ENCODE data around the gene ARHGAP4. TPM values are rescaled to one million over a fixed set of nuclear protein-coding genes. Genes with fewer than 3 reads are reported as not detected.

The ARHGAP4 gene
- total and polyA plus RNA-seq, 2 of the 4 experiments (the other 2 are of a cell fraction), result 0.18 to 0.72 TPM

DNA sequence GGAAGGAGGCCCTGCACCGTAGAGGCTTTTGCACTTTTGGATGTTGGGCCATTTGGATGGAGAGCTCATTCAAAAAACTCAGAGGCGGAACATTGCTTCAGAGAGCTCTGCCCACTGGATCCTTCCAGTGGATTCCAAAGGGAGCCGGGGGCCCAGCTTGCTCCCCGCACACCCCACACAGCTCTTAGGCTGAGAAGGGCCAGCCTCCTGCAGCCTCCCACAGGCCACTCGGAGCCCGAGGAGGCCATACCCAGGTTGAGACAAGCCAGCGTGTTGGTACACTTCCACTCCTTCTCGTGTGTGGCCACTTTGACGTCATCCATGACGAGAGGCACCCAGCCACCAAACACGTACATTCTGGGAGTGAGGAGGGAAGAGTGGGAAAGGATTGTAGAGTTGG is 35.2 kb upstream of the ARHGAP4 start:
- CTCF ChIA-PET, result no interaction called here
- POLR2A ChIA-PET (ENCODE audit: unreplicated experiment), result no interaction called here
- in situ Hi-C loops (cut with MboI; ENCODE audit: low sequenced_read_pairs), result loop anchor here (10.0 kb wide), 1 partner anchor 196 kb away; the partner anchor contains the start of gene PLXNB3

More for the DNA sequence above, 35.2 kb upstream of the ARHGAP4 start:
- H3K27ac ChIP-seq (ENCODE audit: insufficient read depth, low read length), result no peak overlapping the region
- no peak overlapping the region for H2BK15ac ChIP-seq (ENCODE audit: low read depth, low read length)
- BruUV-seq (replicated peaks), result no TSS peak
- H3K56ac ChIP-seq (ENCODE audit: extremely low read depth, insufficient read depth, low read length), result no peak overlapping the region
- no peak overlapping the region for H3K4me2 ChIP-seq (ENCODE audit: low read depth, low read length)
- no peak overlapping the region for H4K91ac ChIP-seq (ENCODE audit: insufficient read depth, low read depth, low read length)
- no CpG with 5 or more reads among the region's 11 CpGs for WGBS, 2 experiments (ENCODE audit: extremely low coverage in 2 of 2, insufficient read length in 1 of 2)
- DNase-seq (no peak), ATAC-seq (ENCODE audit: low read depth) (no peak)
- H2BK5ac ChIP-seq (ENCODE audit: low read depth, low read length, poor library complexity, severe bottlenecking), result no peak overlapping the region
- no peak overlapping the region for H2BK120ac ChIP-seq (ENCODE audit: low read depth, low read length)
- H2BK20ac ChIP-seq (ENCODE audit: low read depth, low read length), result no peak overlapping the region
- no peak overlapping the region for H3K4ac ChIP-seq (ENCODE audit: low read depth, low read length)
- H2AK9ac ChIP-seq (replicated peaks; ENCODE audit: low read depth, low read length, poor library complexity), result no peak overlapping the region
- H3K4me3 ChIP-seq (ENCODE audit: insufficient read depth, low read depth, low read length), result no peak overlapping the region
- H3K79me1 ChIP-seq (ENCODE audit: low read depth in 1 of 2, low read length in 2 of 2), result peaks cover 5 to 9% of the 10 kb centered on the region in 2 experiments
- H3K4me1 ChIP-seq (ENCODE audit: control insufficient read depth, insufficient read depth, low read length), result peaks cover 2% of the 10 kb centered on the region; the same call in 1 of the 2 replicates
- H3K14ac ChIP-seq (replicated peaks; ENCODE audit: low read depth, low read length), result no peak overlapping the region
- dilution Hi-C loops (cut with HindIII; ENCODE audit: low sequenced_read_pairs, unreplicated experiment), result no loop called here
- no peaks in the 10 kb centered on the region for H3K27me3 ChIP-seq (ENCODE audit: control insufficient read depth, insufficient read depth, low read length)
- H4K8ac ChIP-seq (ENCODE audit: low read depth in 2 of 2, low read length in 2 of 2), result no peak overlapping the region
- TF ChIP-seq, protein P1, sequence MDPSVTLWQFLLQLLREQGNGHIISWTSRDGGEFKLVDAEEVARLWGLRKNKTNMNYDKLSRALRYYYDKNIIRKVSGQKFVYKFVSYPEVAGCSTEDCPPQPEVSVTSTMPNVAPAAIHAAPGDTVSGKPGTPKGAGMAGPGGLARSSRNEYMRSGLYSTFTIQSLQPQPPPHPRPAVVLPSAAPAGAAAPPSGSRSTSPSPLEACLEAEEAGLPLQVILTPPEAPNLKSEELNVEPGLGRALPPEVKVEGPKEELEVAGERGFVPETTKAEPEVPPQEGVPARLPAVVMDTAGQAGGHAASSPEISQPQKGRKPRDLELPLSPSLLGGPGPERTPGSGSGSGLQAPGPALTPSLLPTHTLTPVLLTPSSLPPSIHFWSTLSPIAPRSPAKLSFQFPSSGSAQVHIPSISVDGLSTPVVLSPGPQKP (IDR thresholded peaks at IDR 0.05; ENCODE audit: borderline replicate concordance, low read depth, low read length), result no peak
- TF ChIP-seq RFX5 (IDR thresholded peaks at IDR 0.05; ENCODE audit: low read depth, low read length), result no peak
- no peak for TF ChIP-seq CHD1 (IDR thresholded peaks at IDR 0.05; ENCODE audit: low read depth, low read length)
- TF ChIP-seq, protein P2, sequence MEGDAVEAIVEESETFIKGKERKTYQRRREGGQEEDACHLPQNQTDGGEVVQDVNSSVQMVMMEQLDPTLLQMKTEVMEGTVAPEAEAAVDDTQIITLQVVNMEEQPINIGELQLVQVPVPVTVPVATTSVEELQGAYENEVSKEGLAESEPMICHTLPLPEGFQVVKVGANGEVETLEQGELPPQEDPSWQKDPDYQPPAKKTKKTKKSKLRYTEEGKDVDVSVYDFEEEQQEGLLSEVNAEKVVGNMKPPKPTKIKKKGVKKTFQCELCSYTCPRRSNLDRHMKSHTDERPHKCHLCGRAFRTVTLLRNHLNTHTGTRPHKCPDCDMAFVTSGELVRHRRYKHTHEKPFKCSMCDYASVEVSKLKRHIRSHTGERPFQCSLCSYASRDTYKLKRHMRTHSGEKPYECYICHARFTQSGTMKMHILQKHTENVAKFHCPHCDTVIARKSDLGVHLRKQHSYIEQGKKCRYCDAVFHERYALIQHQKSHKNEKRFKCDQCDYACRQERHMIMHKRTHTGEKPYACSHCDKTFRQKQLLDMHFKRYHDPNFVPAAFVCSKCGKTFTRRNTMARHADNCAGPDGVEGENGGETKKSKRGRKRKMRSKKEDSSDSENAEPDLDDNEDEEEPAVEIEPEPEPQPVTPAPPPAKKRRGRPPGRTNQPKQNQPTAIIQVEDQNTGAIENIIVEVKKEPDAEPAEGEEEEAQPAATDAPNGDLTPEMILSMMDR (conservative IDR thresholded peaks at IDR 0.05; ENCODE audit: low read depth, low read length), result no peak
- no peak for TF ChIP-seq NFE2L2 (IDR thresholded peaks at IDR 0.05; ENCODE audit: low read depth, low read length)
- no peak for TF ChIP-seq POLR2A (IDR thresholded peaks at IDR 0.05; ENCODE audit: low read depth, low read length)
- no peak for TF ChIP-seq SMC3 (IDR thresholded peaks at IDR 0.05; ENCODE audit: low read depth, low read length)
- TF ChIP-seq MAZ (IDR thresholded peaks at IDR 0.05; ENCODE audit: borderline replicate concordance, low read depth, low read length), result no peak
- TF ChIP-seq RAD21 (IDR thresholded peaks at IDR 0.05; ENCODE audit: low read length), result no peak
- no peak for TF ChIP-seq RCOR1 (IDR thresholded peaks at IDR 0.05; ENCODE audit: insufficient replicate concordance, low read length)
- no peak for TF ChIP-seq BHLHE40 (IDR thresholded peaks at IDR 0.05; ENCODE audit: low read depth, low read length)
- TF ChIP-seq, protein P3, sequence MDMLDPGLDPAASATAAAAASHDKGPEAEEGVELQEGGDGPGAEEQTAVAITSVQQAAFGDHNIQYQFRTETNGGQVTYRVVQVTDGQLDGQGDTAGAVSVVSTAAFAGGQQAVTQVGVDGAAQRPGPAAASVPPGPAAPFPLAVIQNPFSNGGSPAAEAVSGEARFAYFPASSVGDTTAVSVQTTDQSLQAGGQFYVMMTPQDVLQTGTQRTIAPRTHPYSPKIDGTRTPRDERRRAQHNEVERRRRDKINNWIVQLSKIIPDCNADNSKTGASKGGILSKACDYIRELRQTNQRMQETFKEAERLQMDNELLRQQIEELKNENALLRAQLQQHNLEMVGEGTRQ (IDR thresholded peaks at IDR 0.05; ENCODE audit: low read depth, low read length), result no peak
- no peak overlapping the region for H2AK5ac ChIP-seq (ENCODE audit: low read depth, low read length)
- peaks cover 37% of the 10 kb centered on the region for H4K20me1 ChIP-seq (ENCODE audit: insufficient read depth, low read length)
- peaks cover 69% of the 10 kb centered on the region for H3K36me3 ChIP-seq (ENCODE audit: control insufficient read depth, insufficient read depth, low read length)
- intact Hi-C loops (cut with micrococcal nuclease), result no loop called here
- no peak overlapping the region for H2AFZ ChIP-seq (replicated peaks; ENCODE audit: low read length, poor library complexity)
- H3K23ac ChIP-seq (ENCODE audit: low read depth, low read length), result no peak overlapping the region
- no peaks in the 10 kb centered on the region for H3K9me1 ChIP-seq (ENCODE audit: insufficient read depth, low read length)
- no peaks in the 10 kb centered on the region for H3K9me3 ChIP-seq (ENCODE audit: control insufficient read depth, insufficient read depth, low read length)
- H4K5ac ChIP-seq (ENCODE audit: low read depth, low read length), result no peak overlapping the region
- no peak overlapping the region for H3K9ac ChIP-seq (ENCODE audit: low read depth, low read length)
- no peak overlapping the region for H3K18ac ChIP-seq (ENCODE audit: low read depth, low read length)

All from IMR-90 (cell line).